GM18508 (cell line): ENCODE measurements around the gene NHERF2.

Experiments
- ATAC-seq: cut with Tn5 transposase; IDR thresholded peaks from one replicate; pipeline ENCODE4 v1.9.1; 2021; ENCODE audit warnings: moderate number of reproducible peaks; ENCODE audit not compliant: insufficient read depth, unreplicated experiment

Gene NHERF2

GRCh38 chr16:2078096-2078495, 51.4 kb downstream of the NHERF2 start:
- no peak for ATAC-seq

GRCh38 chr16:2078691-2079090, 52.0 kb downstream of the NHERF2 start:
- ATAC-seq = no peak

- no peak for ATAC-seq
These were observed 52.7 kb downstream of the NHERF2 start for GRCh38 chr16:2079311-2079800.

GRCh38 chr16:2079991-2080390, 53.3 kb downstream of the NHERF2 start:
- ATAC-seq = no peak

- ATAC-seq = no peak
These were observed 54.7 kb downstream of the NHERF2 start for GRCh38 chr16:2081201-2082084.

GRCh38 chr16:2082171-2082982, 55.7 kb downstream of the NHERF2 start:
- no peak for ATAC-seq

- no peak for ATAC-seq
These were observed 56.3 kb downstream of the NHERF2 start for GRCh38 chr16:2082983-2083364.

- no peak for ATAC-seq
These were observed 56.7 kb downstream of the NHERF2 start for GRCh38 chr16:2083409-2083808.

- no peak for ATAC-seq
These were observed 57.4 kb downstream of the NHERF2 start for GRCh38 chr16:2083876-2084780.

GRCh38 chr16:2084895-2085625, 58.4 kb downstream of the NHERF2 start:
- ATAC-seq = no peak

GRCh38 chr16:2085669-2086068, 59.0 kb downstream of the NHERF2 start:
- ATAC-seq = no peak

- no peak for ATAC-seq
These were observed 59.5 kb downstream of the NHERF2 start for GRCh38 chr16:2086106-2086742.

GRCh38 chr16:2086812-2087747, 60.4 kb downstream of the NHERF2 start:
- ATAC-seq = no peak

GRCh38 chr16:2087748-2088631, 61.3 kb downstream of the NHERF2 start:
- ATAC-seq = no peak
